Islet of Langerhans (tissue), 1 donor: ENCODE results near the gene IGHMBP2.

ENCODE experiments used
- FAIRE-seq: peaks from one replicate; lab custom pipeline; 2011; peaks lifted over from hg19 to GRCh38; lab: Jason Lieb, UNC

The IGHMBP2 gene

GRCh38 chr11:68890490-68891231, 13.0 kb upstream of the IGHMBP2 start:
- FAIRE-seq: no peak

DNA sequence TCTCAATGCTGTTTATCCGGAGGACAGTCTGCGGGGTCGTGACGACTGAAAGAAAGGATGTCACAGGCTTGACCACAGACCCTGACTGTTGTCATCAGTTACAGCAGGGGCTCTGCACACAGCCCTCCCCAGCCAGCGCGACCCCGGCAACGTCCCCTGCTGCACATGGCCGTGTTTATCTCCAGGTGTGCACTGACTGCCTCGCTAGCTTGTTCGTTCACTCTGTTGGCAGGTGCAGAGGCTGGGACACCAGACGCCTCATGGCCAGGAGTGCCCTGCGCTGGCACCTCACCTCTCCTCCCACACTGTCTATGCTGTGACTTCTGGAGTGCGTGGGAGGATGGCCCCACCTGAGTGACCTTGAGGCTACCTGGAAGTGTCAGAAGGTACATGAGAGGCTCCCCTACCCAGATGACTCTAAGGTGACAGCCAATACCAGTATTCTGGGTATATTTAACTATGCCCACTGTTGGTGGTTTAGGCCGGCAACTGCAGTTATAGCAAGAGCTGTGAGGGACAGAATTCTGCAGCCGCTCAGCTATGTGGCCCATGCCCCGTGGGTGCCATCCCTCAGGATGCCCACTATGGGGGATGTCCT, 12.2 kb upstream of the IGHMBP2 start:
- no peak for FAIRE-seq

DNA sequence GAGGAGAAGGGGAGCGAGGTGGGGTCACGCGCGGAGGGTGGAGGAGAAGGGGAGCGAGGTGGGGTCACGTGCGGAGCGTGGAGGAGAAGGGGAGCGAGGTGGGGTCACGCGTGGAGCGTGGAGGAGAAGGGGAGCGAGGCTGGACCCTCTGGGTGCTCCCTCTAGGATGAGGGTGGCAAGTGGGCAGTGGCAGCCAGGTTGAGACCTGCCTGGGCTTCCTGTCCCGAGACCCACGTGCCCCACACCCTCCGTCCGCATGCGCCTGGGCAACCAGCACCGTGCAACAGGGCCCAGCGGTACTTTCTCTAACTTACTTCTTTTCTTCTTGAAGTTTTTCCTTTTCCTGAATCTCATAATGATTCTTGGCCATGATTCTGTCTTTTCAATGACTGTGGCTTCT, 11.1 kb upstream of the IGHMBP2 start:
- no peak for FAIRE-seq

DNA sequence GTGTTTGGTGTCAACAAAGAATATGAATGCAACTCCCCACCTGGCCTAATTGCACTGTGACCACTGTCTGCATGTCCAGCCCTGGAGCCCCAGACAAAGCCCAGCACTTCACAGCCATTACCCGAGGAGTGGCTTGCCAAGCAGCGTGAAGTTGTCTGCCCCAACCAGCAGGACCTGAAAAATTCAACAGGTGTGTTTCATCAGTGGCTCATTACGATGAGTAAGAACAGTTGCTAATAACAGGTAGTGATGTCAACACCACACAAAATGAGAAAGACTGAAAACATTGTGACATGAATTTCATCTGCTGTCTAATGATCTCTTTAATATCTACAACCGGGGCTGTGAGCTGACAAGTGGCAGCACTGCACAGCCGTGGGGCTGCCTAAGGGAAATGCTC, 10.4 kb upstream of the IGHMBP2 start:
- no peak for FAIRE-seq

DNA sequence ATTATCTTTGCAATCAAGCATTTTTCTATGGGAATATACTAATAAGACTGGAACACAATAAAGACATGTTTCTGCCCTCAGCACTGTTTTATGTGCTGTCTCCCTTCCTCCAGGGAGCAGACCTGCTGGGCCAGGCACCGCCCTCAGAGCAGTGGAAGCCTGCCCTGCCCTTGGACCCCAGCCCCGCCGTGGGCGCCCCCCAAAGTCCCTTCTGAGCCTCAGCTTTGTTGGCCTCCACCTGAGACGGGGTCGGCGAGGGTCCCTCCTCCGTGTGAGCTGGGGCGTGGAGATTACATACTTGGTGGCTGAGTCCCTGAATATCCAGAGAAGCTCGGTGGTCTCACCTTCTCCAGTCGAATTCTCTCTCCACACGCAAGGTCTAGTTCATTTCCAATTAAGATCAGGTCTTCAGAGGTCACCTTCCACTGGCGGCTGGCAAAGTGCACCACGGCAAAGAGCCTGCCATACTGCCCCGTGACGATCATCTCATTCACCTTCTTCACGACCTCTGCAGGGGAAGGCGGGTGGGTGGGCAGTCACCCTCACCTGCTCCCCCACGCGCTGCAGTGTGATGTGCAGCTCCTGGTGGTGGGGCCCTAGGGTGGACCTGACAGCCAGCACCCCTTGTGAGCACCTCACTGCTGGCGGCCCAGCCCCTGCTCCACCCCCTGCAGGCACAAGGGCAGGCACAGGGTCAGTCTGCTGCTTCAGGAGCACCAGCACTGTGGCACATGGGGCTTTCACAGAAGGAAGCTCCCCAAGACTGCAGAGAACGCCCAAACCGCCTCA, 7.3 kb upstream of the IGHMBP2 start:
- no peak for FAIRE-seq

DNA sequence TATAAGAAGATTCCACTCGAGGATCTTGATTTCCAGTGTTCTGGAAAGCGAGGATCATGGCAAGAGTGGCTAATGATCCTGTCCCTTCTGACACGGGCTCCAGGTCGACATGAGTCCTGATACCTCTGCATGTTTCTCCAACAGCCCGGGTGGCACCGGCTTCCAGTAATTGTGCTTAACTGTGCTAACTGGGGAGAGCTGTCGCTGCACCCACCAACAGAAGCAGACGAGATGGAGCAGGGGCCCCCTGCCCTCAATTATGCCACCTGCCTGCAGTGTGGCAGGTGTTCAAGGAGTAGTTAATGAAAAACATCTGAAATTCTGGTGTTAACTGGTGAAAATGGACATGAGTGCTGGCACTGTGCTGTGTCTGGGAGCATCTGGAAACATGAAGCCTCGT, 6.2 kb upstream of the IGHMBP2 start:
- FAIRE-seq: no peak

DNA sequence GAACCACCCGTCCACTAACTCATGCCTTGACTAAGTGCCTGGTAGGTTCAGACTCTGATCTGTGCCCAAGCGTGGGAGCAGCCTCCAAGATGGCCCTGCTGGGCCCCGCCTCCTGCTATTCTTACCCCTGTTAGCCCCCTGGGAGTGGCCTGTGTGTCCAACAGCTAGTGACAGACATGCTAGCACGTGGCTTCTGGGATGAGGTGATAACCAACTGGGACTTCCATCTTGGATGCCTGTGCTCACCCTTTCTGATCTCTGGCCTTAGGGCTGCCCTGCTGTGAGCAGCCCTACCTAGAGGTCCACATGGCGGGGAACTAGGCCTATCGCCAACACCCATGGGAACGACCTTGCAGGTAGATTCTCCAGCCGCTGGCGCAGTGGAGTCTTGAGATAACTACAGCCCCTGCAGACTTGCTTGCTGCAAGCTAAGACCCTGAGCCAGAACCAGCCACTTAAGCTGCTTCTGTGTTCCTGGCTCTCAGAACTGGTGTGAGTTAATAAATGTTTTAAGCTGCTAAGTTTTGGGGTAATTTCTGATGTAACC, 2.8 kb upstream of the IGHMBP2 start:
- no peak for FAIRE-seq

DNA sequence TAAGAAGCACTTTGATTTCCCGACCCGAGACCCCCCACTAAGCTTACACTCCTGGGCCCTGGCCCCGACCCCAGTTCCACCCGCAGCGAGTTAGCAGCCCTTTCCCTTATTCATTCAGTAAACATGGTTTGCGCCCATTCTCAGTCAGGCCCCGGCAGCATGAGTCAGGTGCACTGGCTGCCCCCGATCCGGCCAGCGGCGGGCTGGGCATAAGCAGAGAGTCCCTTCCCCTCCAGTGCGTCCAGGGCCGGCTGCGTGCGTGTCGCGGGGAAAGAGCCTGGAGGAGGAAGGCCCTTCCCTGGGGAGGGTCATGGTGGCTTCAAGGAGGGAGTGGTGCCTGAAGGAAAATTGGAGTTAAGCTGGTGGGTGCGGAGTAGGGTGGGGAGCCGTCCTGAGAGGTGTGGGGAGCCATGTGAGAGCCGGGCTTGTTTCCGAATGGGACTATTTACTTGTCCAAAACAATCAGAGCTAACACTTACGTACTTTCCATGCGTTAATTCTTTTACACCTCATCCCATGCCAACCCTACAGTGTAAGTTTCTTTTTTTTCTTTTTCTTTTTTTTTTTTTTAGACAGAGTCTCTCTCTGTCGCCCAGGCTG, 657 bp downstream of the IGHMBP2 start:
- no peak for FAIRE-seq

- no peak for FAIRE-seq
Observed at GRCh38 chr11:68905421-68906360, 2.0 kb downstream of the IGHMBP2 start.

- FAIRE-seq: no peak
Observed at GRCh38 chr11:68908273-68908672, 4.6 kb downstream of the IGHMBP2 start.

- no peak for FAIRE-seq
Observed at GRCh38 chr11:68910965-68911364, 7.3 kb downstream of the IGHMBP2 start.

GRCh38 chr11:68911731-68912130, 8.0 kb downstream of the IGHMBP2 start:
- no peak for FAIRE-seq

- no peak for FAIRE-seq
Observed at GRCh38 chr11:68912254-68912653, 8.6 kb downstream of the IGHMBP2 start.

- FAIRE-seq: no peak
Observed at GRCh38 chr11:68913188-68913587, 9.5 kb downstream of the IGHMBP2 start.

- no peak for FAIRE-seq
Observed at GRCh38 chr11:68914761-68915160, 11.1 kb downstream of the IGHMBP2 start.

GRCh38 chr11:68916439-68916838, 12.7 kb downstream of the IGHMBP2 start:
- FAIRE-seq: no peak

DNA sequence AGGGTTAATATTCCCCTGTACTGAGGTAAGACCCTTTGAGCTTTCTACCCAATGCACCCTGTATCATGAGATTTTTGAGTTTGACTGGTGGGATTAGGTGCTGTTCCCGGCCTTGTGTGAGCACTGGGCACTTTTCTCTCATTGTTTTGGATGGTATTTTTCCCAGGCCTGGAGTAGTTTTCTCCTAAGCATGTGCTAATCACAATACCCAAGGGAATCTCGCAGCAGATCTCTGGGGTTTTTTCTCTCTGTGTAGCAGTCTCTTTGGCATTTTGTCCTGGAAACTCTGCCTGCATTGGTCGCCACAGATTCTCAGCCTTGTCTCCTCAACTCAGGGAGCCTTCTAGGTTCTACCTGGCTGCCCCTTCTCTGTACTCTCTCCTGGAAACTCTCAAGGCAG, 19.9 kb downstream of the IGHMBP2 start:
- no peak for FAIRE-seq

DNA sequence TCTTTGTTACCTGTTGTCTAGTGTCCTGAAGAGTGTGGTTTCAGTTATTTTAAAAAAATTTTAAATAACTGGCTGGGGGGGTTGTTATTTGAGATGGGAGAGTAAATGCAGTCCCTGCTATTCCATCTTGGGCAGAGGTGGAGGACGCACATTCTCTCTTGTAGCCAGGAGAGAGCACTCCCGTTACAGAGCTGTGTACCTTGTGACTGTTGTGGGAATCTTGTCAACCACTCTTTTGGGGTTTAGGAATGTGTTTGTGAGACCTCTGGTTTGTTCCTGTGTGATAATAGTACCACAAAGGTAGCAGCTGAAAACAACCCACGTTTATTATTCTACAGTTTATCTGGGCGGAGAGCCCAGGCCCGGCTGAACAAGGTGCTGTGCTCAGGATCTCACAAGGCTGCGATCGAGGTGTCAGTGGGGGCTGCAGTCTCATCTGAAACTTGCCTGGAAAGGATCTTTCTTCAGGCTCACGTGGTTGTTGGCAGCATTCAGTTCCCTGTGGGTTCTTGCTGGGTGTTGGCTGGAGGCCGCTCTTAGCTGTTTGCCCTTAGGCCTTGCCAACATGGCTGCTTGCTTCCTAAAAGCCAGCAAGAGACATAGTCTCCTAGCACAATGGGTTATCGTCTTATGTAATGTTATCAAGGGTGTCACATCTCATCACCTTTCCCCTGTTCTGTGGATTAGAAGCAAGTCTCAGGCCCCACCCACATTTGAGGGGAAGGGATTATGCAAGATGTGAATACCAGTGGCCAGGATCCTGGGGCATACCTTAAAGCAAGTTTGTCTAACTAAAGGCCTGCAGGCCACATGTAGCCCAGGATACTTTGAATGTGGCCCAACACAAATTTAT, 20.6 kb downstream of the IGHMBP2 start:
- no peak for FAIRE-seq

GRCh38 chr11:68925611-68926010, 21.9 kb downstream of the IGHMBP2 start:
- FAIRE-seq: no peak

DNA sequence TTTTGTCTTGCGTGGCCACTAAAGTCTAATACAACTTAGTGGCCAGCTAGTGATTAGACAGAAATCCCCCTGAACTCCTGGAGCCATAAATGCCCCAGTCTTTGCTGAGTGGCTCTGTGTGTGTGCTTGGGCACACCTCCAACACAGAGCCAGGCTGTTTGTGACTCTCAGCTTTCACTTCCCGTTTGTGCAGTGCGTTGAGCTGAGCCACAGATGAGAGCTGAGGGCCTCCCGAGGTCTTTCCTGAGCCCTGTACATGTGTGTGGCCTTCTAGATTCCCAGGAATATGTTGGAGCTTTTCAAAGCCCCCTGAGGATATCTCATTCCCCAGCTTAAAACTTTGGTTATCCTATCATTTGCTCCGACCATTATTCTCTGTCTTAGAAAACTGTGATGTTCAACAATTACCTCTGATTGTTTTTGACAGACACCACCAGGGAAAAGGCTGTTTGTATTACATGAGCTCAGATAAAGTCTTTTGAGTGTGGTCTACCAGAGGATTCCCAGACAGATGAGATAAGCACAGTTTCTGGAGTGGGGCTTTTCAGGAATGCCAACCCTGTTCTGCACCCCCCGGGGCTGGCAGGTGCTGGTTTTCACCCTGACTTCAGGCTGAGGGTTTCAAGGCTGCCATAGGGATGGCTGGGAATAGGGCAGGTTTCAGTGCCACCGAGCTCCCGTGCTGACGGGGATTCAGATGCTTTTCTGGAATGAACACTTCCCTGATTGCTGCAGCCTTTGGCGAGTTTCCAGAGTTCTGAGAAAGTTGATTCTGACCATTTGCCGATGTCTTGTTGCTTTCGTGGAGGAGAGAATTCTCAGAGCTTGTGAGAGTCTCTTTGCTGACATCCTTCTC, 23.8 kb downstream of the IGHMBP2 start:
- no peak for FAIRE-seq
